ENCODE measurements around the gene AMPH. TPM values are rescaled to one million over a fixed set of nuclear protein-coding genes. Genes with fewer than 3 reads are reported as not detected.
A peak's percentile ranks its signal among the peaks of the same experiment; 100 is the strongest.

Gene AMPH
- total and polyA plus RNA-seq, 9 of the 15 experiments (the other 6 are each of a cell fraction or from before 2014, with no cell fraction given): 0.03 to 0.35 TPM; not detected in 7

DNA sequence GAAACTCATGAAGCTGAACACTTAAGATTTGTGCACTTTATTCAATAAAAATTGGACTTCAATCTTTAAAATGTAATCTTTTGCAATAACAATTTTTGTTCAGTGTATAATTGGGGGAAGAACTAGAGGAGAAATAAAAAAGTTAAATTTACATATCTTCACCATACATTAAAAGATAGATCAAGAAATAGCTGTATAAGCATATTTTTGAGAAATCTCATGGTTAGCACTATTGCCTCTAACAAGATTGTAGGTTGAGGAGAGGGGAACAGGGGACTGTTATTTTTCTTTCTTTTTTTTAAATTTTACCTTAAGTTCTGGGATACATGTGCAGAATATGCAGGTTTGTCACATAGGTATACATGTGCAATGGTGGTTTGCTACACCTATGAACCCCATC lies 5.3 kb downstream of the AMPH start:
- Histone ChIP-seq H3K27me3 (ENCODE audit: control insufficient read depth in 2 of 2, insufficient read depth in 2 of 2, low read length in 2 of 2) (peaks cover 11 to 19% of the 10 kb centered on the region in 2 experiments; a peak in 3 of 5 replicates), H3K4me2 (ENCODE audit: insufficient read depth, low read length) (no peak overlapping the region), H3K79me2 (ENCODE audit: control insufficient read depth, insufficient read depth, low read length) (no peaks in the 10 kb centered on the region), H3K27ac (ENCODE audit: extremely low read depth, low read depth, low read length) (no peak overlapping the region), H3K4me3 (no peak overlapping the region), H3K9ac (ENCODE audit: insufficient read depth in 1 of 2, low read depth in 2 of 2, low read length in 2 of 2) (no peak overlapping the region), H3K9me1 (ENCODE audit: control insufficient read depth, insufficient read depth, low read length) (no peaks in the 10 kb centered on the region), H3K4me1 (replicated peaks in 1 of 2; ENCODE audit: control insufficient read depth in 2 of 2, insufficient read depth in 2 of 2, low read length in 2 of 2) (peaks cover 0 to 3% of the 10 kb centered on the region in 2 experiments; a peak in 1 of 5 replicates), H4K20me1 (replicated peaks; ENCODE audit: control insufficient read depth, insufficient read depth, low read length) (no peaks in the 10 kb centered on the region), H3K9me3 (replicated peaks; ENCODE audit: control insufficient read depth, insufficient read depth, low read depth, low read length) (no peaks in the 10 kb centered on the region), H2AFZ (ENCODE audit: low read depth, low read length) (no peak overlapping the region), H3K36me3 (ENCODE audit: control insufficient read depth, insufficient read depth, low read length) (no peaks in the 10 kb centered on the region)
- BruUV-seq (replicated peaks): no TSS peak
- ChIA-PET CTCF (ENCODE audit: low intra/inter-chr PET ratio) (no interaction called here), POLR2A (no interaction called here)
- in situ Hi-C loops (cut with MboI) (no loop called here), intact Hi-C loops (cut with micrococcal nuclease) (no loop called here)
- ATAC-seq (no peak), DNase-seq (ENCODE audit: extremely low read depth in 1 of 4, low spot score in 3 of 4) (no peak), FAIRE-seq (no peak)
- TF ChIP-seq ZNF316 (IDR thresholded peaks at IDR 0.05) (peak; percentile 81), HDAC2 (IDR thresholded peaks at IDR 0.05) (no peak), MEIS2 (IDR thresholded peaks at IDR 0.05; ENCODE audit: partially characterized antibody) (no peak), MAFF (IDR thresholded peaks at IDR 0.05; ENCODE audit: low read length) (peak; percentile 43), C11orf30 (IDR thresholded peaks at IDR 0.05; ENCODE audit: low read depth) (peak; percentile 59), ZSCAN29 (IDR thresholded peaks at IDR 0.05) (no peak), XRCC4 (IDR thresholded peaks at IDR 0.05; ENCODE audit: extremely low read depth, insufficient read depth, insufficient read length) (no peak), HDAC6 (IDR thresholded peaks at IDR 0.05; ENCODE audit: low read depth, low read length) (no peak), ZNF12 (CRISPR knock-in tag; IDR thresholded peaks at IDR 0.05) (no peak), MAFG (tag; conservative IDR thresholded peaks at IDR 0.05) (0 out of 2 replicates have a peak, but pooled peaks have one; percentile 24), ZC3H8 (IDR thresholded peaks at IDR 0.05) (no peak), MAFK (IDR thresholded peaks at IDR 0.05; ENCODE audit: low read length) (0 out of 2 replicates have a peak, but pooled peaks have one; percentile 6)
- TF ChIP-seq, protein P1, sequence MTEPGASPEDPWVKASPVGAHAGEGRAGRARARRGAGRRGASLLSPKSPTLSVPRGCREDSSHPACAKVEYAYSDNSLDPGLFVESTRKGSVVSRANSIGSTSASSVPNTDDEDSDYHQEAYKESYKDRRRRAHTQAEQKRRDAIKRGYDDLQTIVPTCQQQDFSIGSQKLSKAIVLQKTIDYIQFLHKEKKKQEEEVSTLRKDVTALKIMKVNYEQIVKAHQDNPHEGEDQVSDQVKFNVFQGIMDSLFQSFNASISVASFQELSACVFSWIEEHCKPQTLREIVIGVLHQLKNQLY (CRISPR knock-in tag; conservative IDR thresholded peaks at IDR 0.05): no peak

Data from K562 (cell line).